ENCODE data around the gene ZBTB7B.

ZBTB7B gene

GRCh38 chr1:154958681-154959425, 43.7 kb upstream of the ZBTB7B start:
- TF ChIP-seq CTCF (IDR thresholded peaks at IDR 0.05; ENCODE audit: low read depth, low read length) (no peak), EZH2phosphoT487 (IDR thresholded peaks at IDR 0.05; ENCODE audit: low read depth) (no peak)
- Histone ChIP-seq H3K79me2 (ENCODE audit: low read length) (peaks cover 31% of the 10 kb centered on the region), H3K27me3 (ENCODE audit: low read depth, low read length) (no peaks in the 10 kb centered on the region), H3K36me3 (replicated peaks; ENCODE audit: low read depth, low read length) (peaks cover 15% of the 10 kb centered on the region), H2AFZ (ENCODE audit: low read depth, low read length) (no peak overlapping the region), H4K20me1 (ENCODE audit: insufficient read depth, low read length) (peaks cover 7% of the 10 kb centered on the region; the same call in 1 of the 2 replicates), H3K4me2 (ENCODE audit: low read length) (no peak overlapping the region), H3K9me3 (ENCODE audit: insufficient read depth, low read length) (no peaks in the 10 kb centered on the region), H3K27ac (ENCODE audit: low read length) (no peak overlapping the region), H3K9ac (ENCODE audit: low read length) (no peak overlapping the region), H3K4me3 (ENCODE audit: low read length) (no peak overlapping the region), H3K4me1 (ENCODE audit: low read length) (peaks cover 40% of the 10 kb centered on the region)

GRCh38 chr1:154959426-154959780, 43.2 kb upstream of the ZBTB7B start:
- no peaks in the 10 kb centered on the region for H3K27me3 ChIP-seq (ENCODE audit: low read depth, low read length)
- peaks cover 7% of the 10 kb centered on the region; the same call in 1 of the 2 replicates for H4K20me1 ChIP-seq (ENCODE audit: insufficient read depth, low read length)
- TF ChIP-seq CTCF (IDR thresholded peaks at IDR 0.05; ENCODE audit: low read depth, low read length) (no peak), EZH2phosphoT487 (IDR thresholded peaks at IDR 0.05; ENCODE audit: low read depth) (no peak)
- no peak overlapping the region for H3K9ac ChIP-seq (ENCODE audit: low read length)
- H2AFZ ChIP-seq (ENCODE audit: low read depth, low read length): no peak overlapping the region
- H3K79me2 ChIP-seq (ENCODE audit: low read length): peaks cover 31% of the 10 kb centered on the region
- no peak overlapping the region for H3K4me3 ChIP-seq (ENCODE audit: low read length)
- H3K36me3 ChIP-seq (replicated peaks; ENCODE audit: low read depth, low read length): peaks cover 15% of the 10 kb centered on the region
- no peak overlapping the region for H3K4me2 ChIP-seq (ENCODE audit: low read length)
- H3K27ac ChIP-seq (ENCODE audit: low read length): no peak overlapping the region
- no peaks in the 10 kb centered on the region for H3K9me3 ChIP-seq (ENCODE audit: insufficient read depth, low read length)
- H3K4me1 ChIP-seq (ENCODE audit: low read length): peaks cover 40% of the 10 kb centered on the region

- Histone ChIP-seq H3K4me2 (ENCODE audit: low read length) (peak overlapping the region; percentile 95), H4K20me1 (ENCODE audit: insufficient read depth, low read length) (peaks cover 7% of the 10 kb centered on the region; the same call in 1 of the 2 replicates), H3K27me3 (ENCODE audit: low read depth, low read length) (no peaks in the 10 kb centered on the region), H3K9me3 (ENCODE audit: insufficient read depth, low read length) (no peaks in the 10 kb centered on the region), H3K27ac (ENCODE audit: low read length) (peak overlapping the region; percentile 73), H3K4me3 (ENCODE audit: low read length) (peak overlapping the region; percentile 92), H3K36me3 (replicated peaks; ENCODE audit: low read depth, low read length) (peaks cover 20% of the 10 kb centered on the region), H3K9ac (ENCODE audit: low read length) (peak overlapping the region; percentile 96), H3K4me1 (ENCODE audit: low read length) (peaks cover 32% of the 10 kb centered on the region), H3K79me2 (ENCODE audit: low read length) (peaks cover 31% of the 10 kb centered on the region), H2AFZ (ENCODE audit: low read depth, low read length) (no peak overlapping the region)
- TF ChIP-seq CTCF (IDR thresholded peaks at IDR 0.05; ENCODE audit: low read depth, low read length): no peak
- no peak for TF ChIP-seq EZH2phosphoT487 (IDR thresholded peaks at IDR 0.05; ENCODE audit: low read depth)
These were observed 42.0 kb upstream of the ZBTB7B start for GRCh38 chr1:154960446-154961136.
